ENCODE measurements around the gene GPC5.
A peak's percentile ranks its signal among the peaks of the same experiment; 100 is the strongest.
"Not testable (repeated sequence)": the region's sequence is repeated elsewhere in the genome, so short reads cannot be mapped to it uniquely, and the experiment has no call there.

The GPC5 gene

GRCh38 chr13:92821324-92821723 lies 1422.9 kb downstream of the GPC5 start:
- DNase-seq: no peak

- no peak for DNase-seq
These were observed 1424.6 kb downstream of the GPC5 start for GRCh38 chr13:92823059-92823458.

GRCh38 chr13:92825938-92826596 lies 1427.6 kb downstream of the GPC5 start:
- no peak for DNase-seq

GRCh38 chr13:92827503-92827902 lies 1429.1 kb downstream of the GPC5 start:
- no peak for DNase-seq

- no peak for DNase-seq
These were observed 1431.5 kb downstream of the GPC5 start for GRCh38 chr13:92829930-92830329.

GRCh38 chr13:92830821-92831220 lies 1432.4 kb downstream of the GPC5 start:
- DNase-seq: peak in 1 of 56 donors; percentile 11

- DNase-seq: no peak
These were observed 1434.7 kb downstream of the GPC5 start for GRCh38 chr13:92833071-92833470.

- no peak for DNase-seq
These were observed 1437.8 kb downstream of the GPC5 start for GRCh38 chr13:92836171-92836570.

GRCh38 chr13:92838786-92839185 lies 1440.4 kb downstream of the GPC5 start:
- no peak for DNase-seq

GRCh38 chr13:92842145-92842544 lies 1443.7 kb downstream of the GPC5 start:
- DNase-seq: no peak

GRCh38 chr13:92843549-92843948 lies 1445.1 kb downstream of the GPC5 start:
- DNase-seq: no peak

GRCh38 chr13:92849381-92849780 lies 1451.0 kb downstream of the GPC5 start:
- DNase-seq: no peak

GRCh38 chr13:92864584-92865284 lies 1466.3 kb downstream of the GPC5 start:
- DNase-seq: no peak

GRCh38 chr13:92873029-92873428 lies 1474.6 kb downstream of the GPC5 start:
- DNase-seq: no peak

- no peak for DNase-seq
These were observed 1488.2 kb downstream of the GPC5 start for GRCh38 chr13:92886535-92887077.

GRCh38 chr13:92894447-92894846 lies 1496.0 kb downstream of the GPC5 start:
- no peak for DNase-seq

- DNase-seq: no peak
These were observed 1498.4 kb downstream of the GPC5 start for GRCh38 chr13:92896842-92897241.

GRCh38 chr13:92898946-92899345 lies 1500.5 kb downstream of the GPC5 start:
- DNase-seq: not testable (repeated sequence)

- no peak for DNase-seq
These were observed 1502.0 kb downstream of the GPC5 start for GRCh38 chr13:92900446-92900845.

- no peak for DNase-seq
These were observed 1503.3 kb downstream of the GPC5 start for GRCh38 chr13:92901739-92902138.

- no peak for DNase-seq
These were observed 1514.2 kb downstream of the GPC5 start for GRCh38 chr13:92912629-92913028.

GRCh38 chr13:92913840-92914239 lies 1515.4 kb downstream of the GPC5 start:
- no peak for DNase-seq

Data from nucleus accumbens (tissue), 56 donors.